Stimulated activated naive CD8-positive, alpha-beta T cell treated with anti-CD3 and anti-CD28 coated beads, Interleukin-15, Interleukin-2, amounts not matched to agents 100 U/mL and 50 U/mL, for 24 hours (primary cell): ENCODE data around the gene TIAM2.

Source experiments
- ATAC-seq: fragments of 150-1000 bp; cut with Tn5 transposase; one replicate; pipeline ENCODE4 v1.10.0; 2021
- DNase-seq: peaks from one replicate; pipeline ENCODE4 v3.0.0; 2021

Gene TIAM2

DNA sequence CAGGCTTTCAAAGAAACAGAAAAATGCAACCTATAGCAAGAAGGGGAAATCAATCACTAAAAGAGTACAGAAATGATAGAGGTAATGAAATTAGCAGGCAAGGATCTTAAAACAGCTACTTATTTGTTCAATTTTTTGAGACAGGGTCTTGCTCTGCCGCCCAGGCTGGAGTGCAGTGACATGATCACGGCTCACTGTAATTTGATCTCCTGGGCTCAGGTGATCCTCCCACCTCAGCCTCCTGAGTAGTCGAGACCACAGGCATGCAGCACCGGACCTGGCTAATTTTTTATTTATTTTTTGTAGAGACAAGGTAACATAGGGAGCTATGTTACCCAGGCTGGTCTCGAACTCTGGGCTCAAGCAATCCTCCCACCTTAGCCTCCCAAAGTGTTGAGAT lies 297.6 kb downstream of the TIAM2 start:
- ATAC-seq: no peak
- no peak for DNase-seq

DNA sequence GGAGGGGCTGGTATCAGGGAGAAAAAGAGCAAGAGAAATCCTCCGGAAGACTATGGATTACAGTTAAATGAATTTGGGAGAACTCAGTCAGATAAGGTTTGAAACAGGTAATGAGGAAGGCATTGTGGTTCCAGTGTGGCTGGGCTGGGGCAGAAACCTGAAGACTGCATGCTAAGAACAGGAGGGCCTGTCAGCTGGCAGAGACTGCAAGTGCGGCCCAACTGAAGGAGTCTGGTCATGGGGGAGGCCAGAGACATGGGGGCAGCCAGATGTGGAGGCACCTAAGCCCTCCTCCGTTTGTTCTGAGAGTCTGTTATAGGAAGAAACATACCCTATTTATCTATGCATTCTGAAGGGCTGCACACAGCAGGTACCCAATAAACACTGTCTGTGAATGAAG lies 302.6 kb downstream of the TIAM2 start:
- no peak for ATAC-seq

DNA sequence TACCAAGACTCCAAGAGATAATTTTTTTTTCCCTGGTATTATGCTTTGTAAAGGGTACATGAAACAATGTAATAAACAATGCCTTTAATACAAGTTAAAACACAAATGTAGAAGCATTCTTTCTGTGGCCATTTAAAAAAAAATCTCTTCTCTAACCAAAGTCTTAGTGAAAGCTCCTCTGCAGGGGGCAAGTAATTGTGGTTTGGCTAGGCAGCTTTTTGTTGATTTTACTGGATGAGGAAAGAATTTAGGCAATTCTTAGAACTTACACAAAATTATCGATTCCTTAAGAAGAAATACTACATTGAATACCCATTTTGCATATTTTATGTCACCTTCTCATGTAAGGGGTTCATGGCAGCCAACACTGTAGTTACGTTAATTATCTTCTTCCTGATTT lies 306.8 kb downstream of the TIAM2 start:
- DNase-seq (no peak), ATAC-seq (no peak)

More for the DNA sequence above, 302.6 kb downstream of the TIAM2 start:
- DNase-seq: no peak

DNA sequence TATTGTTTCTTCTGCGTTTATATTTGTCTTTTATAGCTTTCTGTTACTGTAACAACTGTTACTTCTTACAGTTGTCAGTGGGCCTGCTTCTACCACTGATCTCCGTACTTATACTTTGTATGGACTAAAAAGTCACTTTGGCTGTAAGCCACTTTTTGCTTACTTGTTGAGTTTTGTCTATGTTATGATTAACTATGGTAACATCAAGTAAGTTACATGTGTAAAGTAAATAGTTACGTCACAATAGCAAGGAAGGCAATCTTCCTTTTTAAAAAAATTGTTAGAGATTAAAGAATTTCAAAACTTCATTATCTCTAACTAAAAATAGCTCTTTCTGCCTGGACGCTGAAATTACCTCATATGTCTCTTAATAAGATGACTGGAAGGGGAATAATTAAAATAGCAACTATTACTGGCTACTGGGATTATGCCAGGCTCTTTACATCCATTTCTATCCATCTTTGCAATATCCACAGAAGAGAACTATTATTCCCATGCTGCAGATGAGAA lies 308.3 kb downstream of the TIAM2 start:
- ATAC-seq: no peak
- no peak for DNase-seq

DNA sequence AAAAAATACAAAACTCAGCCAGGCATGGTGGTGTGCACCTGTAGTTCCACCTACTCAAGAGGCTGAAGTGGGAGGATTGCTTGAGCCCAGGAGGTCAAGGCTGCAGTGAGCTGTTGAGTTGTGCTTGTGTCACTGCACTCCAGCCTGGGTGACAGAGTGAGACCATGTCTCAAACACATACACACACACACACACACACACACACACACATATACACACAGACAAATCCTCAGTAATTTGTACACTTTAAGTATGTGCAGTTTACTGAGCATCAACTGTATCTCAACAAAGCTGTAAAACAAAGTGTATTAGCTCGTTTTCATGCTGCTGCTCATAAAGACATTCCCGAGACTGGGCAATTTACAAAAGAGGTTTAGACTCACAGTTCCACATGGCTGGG lies 311.8 kb downstream of the TIAM2 start:
- ATAC-seq (no peak), DNase-seq (no peak)
